HG02840 (cell line): ENCODE data around the gene ISOC2.
"Not testable (repeated sequence)": the region's sequence is repeated elsewhere in the genome, so short reads cannot be mapped to it uniquely, and the experiment has no call there.

Experiments used
- ATAC-seq: cut with Tn5 transposase; IDR thresholded peaks from one replicate; pipeline ENCODE4 v1.9.1; 2021; ENCODE audit warnings: mild to moderate bottlenecking, moderate library complexity, moderate number of reproducible peaks; ENCODE audit not compliant: unreplicated experiment, low FRiP score

ISOC2 gene

GRCh38 chr19:55443824-55444480 is 17.5 kb downstream of the ISOC2 start:
- no peak for ATAC-seq

GRCh38 chr19:55443045-55443823 is 18.2 kb downstream of the ISOC2 start, which contains the start of gene SHISA7:
Gene SHISA7 (minus strand): TSS chr19:55443300. CDS start chr19:55442863, 437 bp downstream.
- ATAC-seq: no peak

- no peak for ATAC-seq
These were observed 19.0 kb downstream of the ISOC2 start for GRCh38 chr19:55442372-55442961.

- no peak for ATAC-seq
These were observed 19.6 kb downstream of the ISOC2 start for GRCh38 chr19:55441692-55442321.

GRCh38 chr19:55441319-55441691 is 20.1 kb downstream of the ISOC2 start:
- no peak for ATAC-seq

GRCh38 chr19:55440411-55441105 is 20.9 kb downstream of the ISOC2 start:
- ATAC-seq: no peak

GRCh38 chr19:55439052-55439451 is 22.4 kb downstream of the ISOC2 start:
- ATAC-seq: no peak

- no peak for ATAC-seq
These were observed 24.0 kb downstream of the ISOC2 start for GRCh38 chr19:55437410-55437809.

- no peak for ATAC-seq
These were observed 24.6 kb downstream of the ISOC2 start for GRCh38 chr19:55436847-55437246.

- ATAC-seq: no peak
These were observed 26.4 kb downstream of the ISOC2 start for GRCh38 chr19:55435020-55435419.

GRCh38 chr19:55434356-55434919 is 27.0 kb downstream of the ISOC2 start:
- no peak for ATAC-seq

GRCh38 chr19:55433292-55433691 is 28.1 kb downstream of the ISOC2 start:
- no peak for ATAC-seq

GRCh38 chr19:55432241-55432959 is 29.0 kb downstream of the ISOC2 start:
- no peak for ATAC-seq

GRCh38 chr19:55431183-55431582 is 30.3 kb downstream of the ISOC2 start:
- ATAC-seq: no peak

GRCh38 chr19:55426042-55426441 is 35.4 kb downstream of the ISOC2 start:
- ATAC-seq: no peak

GRCh38 chr19:55424518-55424917 is 36.9 kb downstream of the ISOC2 start:
- no peak for ATAC-seq

GRCh38 chr19:55423225-55424005 is 38.0 kb downstream of the ISOC2 start:
- no peak for ATAC-seq

GRCh38 chr19:55421281-55421680 is 40.2 kb downstream of the ISOC2 start:
- not testable (repeated sequence) for ATAC-seq
